GM18907 (cell line): Measurements from ENCODE around the gene HAND1.

Source experiments
- ATAC-seq: cut with Tn5 transposase; IDR thresholded peaks from one replicate; pipeline ENCODE4 v1.9.1; 2021; ENCODE audit warnings: mild to moderate bottlenecking, moderate library complexity; ENCODE audit not compliant: unreplicated experiment

The HAND1 gene

GRCh38 chr5:154461531-154461930, 16.5 kb downstream of the HAND1 start:
- ATAC-seq = no peak

DNA sequence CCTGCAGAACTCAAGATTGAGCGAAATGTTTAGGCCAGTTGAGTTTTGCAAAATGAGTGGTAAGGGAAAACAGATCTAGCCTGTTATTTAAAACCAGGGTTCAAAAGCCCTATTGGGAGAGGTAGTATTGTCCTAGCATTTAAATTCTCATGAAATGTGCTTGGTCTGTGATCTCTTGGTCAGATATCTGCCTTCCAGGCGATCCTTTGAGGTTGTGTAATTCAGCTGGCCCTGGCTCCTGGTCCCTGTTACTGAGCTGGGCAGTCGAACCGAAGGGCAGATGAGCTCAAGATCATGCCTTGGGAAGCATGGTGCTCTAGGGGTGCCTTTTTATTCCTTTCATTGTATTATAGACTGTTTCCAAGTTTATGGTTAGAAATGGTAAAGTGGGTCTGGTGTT, 17.9 kb downstream of the HAND1 start:
- ATAC-seq = no peak

DNA sequence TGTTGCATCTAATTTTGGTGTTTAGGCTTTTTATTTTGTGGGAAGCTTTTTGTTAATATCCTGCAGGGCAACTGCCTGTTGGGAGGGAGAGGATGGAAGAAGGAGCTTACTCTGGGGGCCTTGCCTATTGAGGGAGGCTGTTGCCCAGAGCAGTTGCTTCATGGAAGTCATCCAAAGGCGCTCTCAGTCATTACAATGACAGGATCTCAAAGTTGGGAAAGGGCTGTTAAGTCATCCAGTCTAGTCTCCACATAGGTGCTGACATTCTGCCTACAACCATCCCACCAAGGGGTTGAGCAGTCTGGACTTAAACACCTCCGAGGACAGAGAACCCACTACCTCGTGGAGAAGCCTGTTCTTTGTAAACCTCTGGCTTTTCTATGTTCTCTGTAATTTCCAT, 19.0 kb downstream of the HAND1 start:
- no peak for ATAC-seq

DNA sequence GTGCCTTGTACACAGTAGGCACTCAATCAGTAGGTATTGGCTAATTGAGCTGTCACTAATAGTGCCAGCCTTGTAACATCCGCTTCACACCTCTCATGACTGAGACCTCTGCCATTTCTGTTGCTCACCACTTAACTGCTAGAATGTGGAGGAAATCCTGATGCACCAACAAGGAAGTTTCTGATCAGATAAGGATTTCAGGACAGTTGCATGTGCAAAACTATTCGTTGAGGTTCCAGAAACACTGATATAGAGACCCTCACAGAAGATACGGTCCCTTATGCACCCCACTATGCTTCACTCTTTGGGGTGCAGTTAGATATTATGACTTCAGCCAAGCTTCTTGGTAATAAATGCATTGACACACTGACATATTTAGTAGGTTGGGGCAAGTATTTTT, 21.5 kb downstream of the HAND1 start:
- ATAC-seq = no peak

- ATAC-seq = no peak
Measured at GRCh38 chr5:154455585-154455984, 22.4 kb downstream of the HAND1 start.

DNA sequence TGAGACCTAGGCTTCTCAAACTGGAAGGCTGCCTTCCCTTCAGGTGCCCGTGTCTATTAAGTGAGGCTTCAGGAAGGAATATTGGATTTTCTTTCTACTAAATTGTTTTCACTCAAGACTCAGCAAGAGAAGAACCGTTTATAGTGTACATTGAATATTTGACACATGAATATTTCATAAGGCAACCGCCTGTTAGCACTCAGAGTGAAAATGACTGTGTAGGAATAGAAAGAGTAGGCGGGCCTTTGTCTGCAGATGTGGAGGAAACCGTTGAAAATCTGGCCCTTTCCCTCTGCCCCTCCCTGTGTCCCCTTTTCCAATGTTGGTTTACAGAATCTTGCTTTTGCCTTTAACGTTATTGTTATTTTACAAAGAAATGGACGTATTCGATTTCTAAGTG, 26.1 kb downstream of the HAND1 start:
- ATAC-seq = no peak

DNA sequence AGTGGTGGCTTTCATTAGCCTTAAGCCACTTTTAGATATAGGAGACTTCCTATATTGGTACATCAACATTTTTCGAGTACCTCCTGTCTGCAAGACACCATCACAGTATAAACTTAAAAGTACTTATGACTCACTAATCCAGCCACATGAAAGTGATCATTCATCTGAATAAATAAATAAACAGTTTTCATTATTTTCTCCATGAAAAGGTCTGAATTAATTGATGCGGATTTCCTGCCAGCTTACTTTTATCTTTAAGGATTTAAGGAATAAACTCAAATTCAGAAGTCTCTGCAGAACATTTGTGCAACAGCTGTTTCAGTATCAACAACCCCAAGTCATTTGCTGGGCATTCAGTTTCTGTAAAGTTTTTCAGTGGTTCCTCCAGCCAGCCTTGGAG, 28.2 kb downstream of the HAND1 start:
- ATAC-seq = no peak

GRCh38 chr5:154447089-154447725, 30.8 kb downstream of the HAND1 start:
- ATAC-seq = no peak

DNA sequence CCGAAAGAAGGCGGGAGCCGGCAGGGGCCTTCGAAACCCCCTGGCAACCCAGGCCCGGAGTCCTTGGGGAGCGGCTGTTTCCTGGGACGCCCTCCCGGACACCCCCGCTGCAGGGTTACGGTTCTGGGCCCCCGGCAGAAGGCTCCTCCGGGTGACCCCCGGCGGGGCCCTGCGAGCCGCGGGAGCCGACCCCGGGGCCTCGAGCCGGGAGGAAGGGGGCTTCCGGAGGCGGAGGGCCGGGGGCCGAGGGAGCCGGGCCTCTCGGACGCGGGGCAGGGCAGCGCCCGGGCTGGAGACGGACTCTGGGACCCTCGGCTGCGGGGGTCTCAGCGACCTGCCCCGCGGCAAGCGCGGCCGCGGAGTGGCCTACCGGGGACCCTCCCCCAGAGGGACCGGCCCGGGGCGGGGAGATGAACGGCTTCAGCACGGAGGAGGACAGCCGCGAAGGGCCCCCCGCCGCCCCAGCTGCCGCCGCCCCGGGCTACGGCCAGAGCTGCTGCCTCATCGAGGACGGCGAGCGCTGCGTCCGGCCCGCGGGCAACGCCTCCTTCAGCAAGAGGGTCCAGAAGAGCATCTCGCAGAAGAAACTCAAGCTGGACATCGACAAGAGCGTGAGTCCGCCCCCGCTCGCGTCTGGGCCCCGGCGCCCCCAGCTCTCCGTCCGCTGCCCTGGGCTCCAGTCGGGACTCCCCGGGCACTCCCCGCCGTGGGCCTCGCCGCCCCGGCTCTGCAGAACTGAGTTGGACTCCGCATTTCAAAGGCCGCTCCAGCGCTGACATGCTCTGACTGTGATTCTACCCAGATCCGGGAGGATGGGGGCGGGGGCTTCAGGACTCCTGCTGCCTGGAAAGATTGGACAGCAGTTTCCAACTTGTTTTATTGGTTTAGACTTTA, 31.6 kb downstream of the HAND1 start:
- ATAC-seq = peak; percentile 25

GRCh38 chr5:154445422-154446194, 32.4 kb downstream of the HAND1 start, which contains the start of gene SAP30L:
SAP30L (plus strand) TSS chr5:154445997; CDS start chr5:154446605, 608 bp downstream.
- ATAC-seq = peak; percentile 96

DNA sequence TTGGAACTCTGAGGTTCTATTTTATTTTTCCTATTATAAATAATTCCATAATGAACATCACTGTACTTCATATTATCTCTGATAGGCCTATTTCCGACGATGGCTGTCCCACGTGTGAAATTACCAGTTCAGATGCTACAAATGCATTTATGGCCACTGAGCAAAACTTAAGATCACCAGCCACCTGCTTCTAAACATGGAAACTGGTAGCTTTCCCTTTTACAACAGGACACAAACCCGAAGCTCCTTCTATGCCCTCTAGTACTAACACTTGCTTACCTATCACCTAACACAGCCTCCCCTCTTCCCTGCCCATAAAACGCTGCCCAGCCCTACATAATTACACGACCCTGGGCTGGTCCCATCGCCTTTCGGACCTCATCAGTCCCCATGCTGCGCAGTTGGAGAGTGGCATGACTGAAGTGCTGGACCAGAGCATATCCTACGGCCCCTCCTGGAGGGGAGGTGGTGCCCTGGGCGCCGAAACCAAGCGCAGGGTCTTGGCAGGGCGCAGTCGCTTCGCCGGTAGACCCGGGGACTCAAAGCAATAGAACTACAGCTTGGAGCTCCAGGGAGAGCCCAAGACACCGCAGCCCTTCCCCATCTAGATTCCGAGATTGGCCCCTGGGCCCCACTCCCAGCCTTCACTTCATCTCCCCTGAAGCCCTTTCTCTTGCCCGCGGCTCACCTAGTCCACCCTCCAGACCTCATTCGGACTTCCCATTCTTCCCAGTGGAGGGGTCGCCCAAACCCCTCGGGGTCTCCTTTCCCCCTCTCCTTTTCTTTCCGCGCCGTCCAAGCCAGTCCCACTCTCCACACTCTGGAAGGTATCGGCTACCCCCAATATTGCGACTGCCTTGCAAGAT, 33.2 kb downstream of the HAND1 start:
- peak; percentile 22 for ATAC-seq

DNA sequence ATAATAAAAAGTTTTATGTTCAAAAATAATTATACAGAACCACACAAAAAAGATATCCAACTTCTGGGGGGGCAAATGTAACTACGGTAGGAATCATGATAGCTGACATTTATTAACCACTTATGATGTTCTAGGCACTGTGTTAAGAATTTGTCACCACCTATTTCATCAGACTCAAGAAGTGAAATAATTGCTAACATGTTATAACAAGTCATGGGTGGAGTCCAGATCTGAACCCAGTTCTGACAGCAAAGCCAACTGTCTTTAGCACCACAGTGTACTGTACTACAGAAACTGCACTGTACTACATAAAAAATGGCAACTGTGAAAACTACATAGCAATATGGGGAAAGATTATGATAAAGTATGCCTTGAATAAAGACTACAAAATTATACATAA, 35.2 kb downstream of the HAND1 start:
- no peak for ATAC-seq

GRCh38 chr5:154440540-154440939, 37.5 kb downstream of the HAND1 start:
- ATAC-seq = no peak

DNA sequence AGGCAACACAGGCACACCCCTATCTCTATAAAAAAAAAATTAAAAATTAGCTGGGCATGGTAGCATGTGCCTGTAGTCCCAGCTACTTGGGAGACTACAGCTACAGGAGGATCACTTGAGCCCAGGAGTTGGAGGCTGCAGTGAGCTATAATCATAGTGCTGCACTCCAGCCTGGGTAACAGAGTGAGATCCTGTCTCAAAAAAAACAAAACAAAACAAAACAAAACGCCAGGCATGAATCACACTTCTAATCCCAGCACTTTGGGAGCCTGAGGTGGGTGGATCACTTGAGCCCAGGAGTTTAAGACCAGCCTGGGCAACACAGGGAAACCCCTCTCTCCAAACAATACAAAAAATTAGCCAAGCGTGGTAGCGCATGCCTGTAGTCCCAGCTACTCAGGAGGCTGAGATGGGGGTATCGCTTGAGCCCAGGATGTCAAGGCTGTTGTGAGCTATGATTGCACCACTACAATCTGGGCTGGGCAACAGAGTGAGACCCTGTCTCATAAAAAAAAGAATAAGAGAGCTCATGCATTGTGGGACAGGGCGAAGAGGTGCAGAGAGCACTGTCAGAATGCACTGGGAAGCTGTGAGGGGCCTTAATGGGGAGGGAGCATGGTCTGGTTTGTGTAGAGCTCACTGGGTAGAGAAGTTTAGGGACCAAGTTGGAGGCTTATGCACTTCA, 40.6 kb downstream of the HAND1 start:
- no peak for ATAC-seq

DNA sequence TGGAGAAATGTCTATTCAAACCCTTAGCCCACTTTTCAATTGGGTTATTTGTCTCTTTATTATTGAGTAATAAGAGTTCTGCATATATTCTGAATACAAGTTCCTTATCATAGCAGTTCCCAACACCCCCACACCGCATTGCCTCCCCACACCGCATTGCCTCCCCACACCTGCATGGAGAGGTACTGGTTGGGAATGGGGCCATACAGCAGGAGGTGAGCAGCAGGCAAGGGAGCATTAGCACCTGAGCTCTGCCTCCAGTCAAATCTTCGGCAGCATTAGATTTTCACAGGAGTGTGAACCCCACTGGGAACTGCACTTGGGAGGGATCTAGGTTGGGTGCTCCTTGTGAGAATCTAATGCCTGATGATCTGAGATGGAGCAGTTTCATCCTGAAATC, 42.8 kb downstream of the HAND1 start:
- ATAC-seq = no peak

GRCh38 chr5:154430961-154431630, 46.9 kb downstream of the HAND1 start:
- no peak for ATAC-seq

DNA sequence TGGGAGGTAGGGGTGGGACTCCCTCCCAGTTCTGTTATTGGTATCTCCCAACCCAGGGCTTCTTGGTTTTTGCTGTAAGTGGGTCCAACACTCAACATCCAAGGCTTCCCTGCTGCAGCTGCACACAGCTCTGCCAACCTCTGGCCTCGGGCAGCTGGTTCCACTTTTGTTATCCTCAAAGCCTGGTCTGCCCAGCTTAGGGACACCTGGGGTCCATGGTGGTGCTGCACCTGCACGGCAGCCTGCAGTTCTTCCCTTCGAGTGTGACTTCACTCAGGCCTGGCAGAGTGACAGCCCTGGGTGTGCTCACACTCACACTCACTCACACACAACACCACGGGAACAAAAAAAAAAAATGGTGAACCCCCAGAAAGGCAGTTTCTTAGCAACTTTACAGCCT, 47.6 kb downstream of the HAND1 start:
- no peak for ATAC-seq

- ATAC-seq = no peak
Measured at GRCh38 chr5:154429341-154429740, 48.7 kb downstream of the HAND1 start.

DNA sequence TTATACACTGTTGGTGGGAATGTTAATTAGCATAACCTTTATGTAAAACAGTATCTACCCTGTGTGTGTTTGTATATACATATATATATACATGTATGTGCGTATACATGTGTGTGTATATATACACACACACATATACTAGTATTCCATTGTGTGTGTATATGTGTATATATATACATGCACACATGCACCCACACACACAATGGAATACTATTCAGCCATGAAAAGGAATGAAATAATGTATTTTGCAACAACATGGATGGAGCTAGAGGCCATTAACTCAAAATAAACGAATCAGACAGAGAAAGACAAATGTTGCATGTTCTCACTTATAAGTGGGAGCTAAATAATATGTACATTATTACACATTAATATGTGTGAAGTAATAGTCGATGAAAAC, 49.8 kb downstream of the HAND1 start:
- ATAC-seq = no peak
